WI38 (cell line): ENCODE measurements around the gene DNM3.

Source experiments
- H3K4me3 ChIP-seq: 2 replicates; pipeline ENCODE4 v1.5.1; 2011; ENCODE audit warnings: low read depth, mild to moderate bottlenecking, control low read depth, low read length
- TF ChIP-seq, protein P1 (sequence below): IDR thresholded peaks from 2 replicates; pipeline ENCODE4 v1.5.1; 2012; ENCODE audit warnings: low read depth, mild to moderate bottlenecking, control low read depth, low read length

Gene DNM3

GRCh38 chr1:172354291-172355274 is 513.3 kb downstream of the DNM3 start:
- no peak overlapping the region for H3K4me3 ChIP-seq
- TF ChIP-seq, protein P1, sequence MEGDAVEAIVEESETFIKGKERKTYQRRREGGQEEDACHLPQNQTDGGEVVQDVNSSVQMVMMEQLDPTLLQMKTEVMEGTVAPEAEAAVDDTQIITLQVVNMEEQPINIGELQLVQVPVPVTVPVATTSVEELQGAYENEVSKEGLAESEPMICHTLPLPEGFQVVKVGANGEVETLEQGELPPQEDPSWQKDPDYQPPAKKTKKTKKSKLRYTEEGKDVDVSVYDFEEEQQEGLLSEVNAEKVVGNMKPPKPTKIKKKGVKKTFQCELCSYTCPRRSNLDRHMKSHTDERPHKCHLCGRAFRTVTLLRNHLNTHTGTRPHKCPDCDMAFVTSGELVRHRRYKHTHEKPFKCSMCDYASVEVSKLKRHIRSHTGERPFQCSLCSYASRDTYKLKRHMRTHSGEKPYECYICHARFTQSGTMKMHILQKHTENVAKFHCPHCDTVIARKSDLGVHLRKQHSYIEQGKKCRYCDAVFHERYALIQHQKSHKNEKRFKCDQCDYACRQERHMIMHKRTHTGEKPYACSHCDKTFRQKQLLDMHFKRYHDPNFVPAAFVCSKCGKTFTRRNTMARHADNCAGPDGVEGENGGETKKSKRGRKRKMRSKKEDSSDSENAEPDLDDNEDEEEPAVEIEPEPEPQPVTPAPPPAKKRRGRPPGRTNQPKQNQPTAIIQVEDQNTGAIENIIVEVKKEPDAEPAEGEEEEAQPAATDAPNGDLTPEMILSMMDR: no peak

GRCh38 chr1:172356620-172357019 is 515.3 kb downstream of the DNM3 start:
- TF ChIP-seq, protein P1: no peak
- H3K4me3 ChIP-seq: no peak overlapping the region

DNA sequence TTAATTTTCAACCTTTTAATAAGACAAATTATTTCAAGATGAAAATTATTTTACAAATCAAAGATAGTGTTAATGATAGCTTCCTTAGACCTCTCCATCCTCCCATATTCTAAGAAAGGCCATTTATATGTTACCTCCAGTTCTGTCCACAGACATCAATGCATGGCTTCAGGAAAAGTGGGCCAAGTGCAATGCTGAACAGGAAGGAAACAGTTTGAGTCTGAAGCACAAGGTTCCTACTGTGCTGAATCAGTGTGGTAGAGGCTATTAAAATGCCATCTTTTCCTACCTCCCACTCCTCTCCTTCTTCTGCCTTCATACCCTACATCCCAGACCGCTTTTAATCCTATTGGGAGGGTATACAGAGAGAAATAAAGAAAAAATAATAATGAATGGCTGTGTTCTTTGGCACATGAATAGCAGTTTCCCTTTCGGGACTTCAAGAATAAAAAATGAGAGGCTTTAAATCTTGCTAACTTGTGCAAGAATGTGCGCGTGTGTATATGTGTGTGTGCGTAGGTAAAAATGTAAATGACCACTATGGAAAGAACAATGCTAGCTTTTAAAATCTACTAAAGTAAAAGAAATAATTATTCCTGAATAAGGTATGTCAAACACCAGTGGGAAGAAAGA is 516.6 kb downstream of the DNM3 start:
- peak overlapping the region; percentile 8; the same call in 1 of the 2 replicates for H3K4me3 ChIP-seq
- TF ChIP-seq, protein P1: no peak

- TF ChIP-seq, protein P1: no peak
- no peak overlapping the region for H3K4me3 ChIP-seq
These were observed 518.2 kb downstream of the DNM3 start for GRCh38 chr1:172359491-172359999.

- no peak overlapping the region for H3K4me3 ChIP-seq
- TF ChIP-seq, protein P1: no peak
These were observed 519.2 kb downstream of the DNM3 start for GRCh38 chr1:172360511-172360910.

GRCh38 chr1:172360985-172361384 is 519.7 kb downstream of the DNM3 start:
- TF ChIP-seq, protein P1: no peak
- H3K4me3 ChIP-seq: no peak overlapping the region
